NOMO-1 treated with DMSO at 0.1 percent for 48 hours (cell line): ENCODE results near the gene LDLRAP1.

Experiments used
- DNase-seq: peaks from one replicate; lab custom pipeline; 2025; ENCODE audit not compliant: unreplicated experiment; lab: John Stamatoyannopoulos, UW

The LDLRAP1 gene

DNA sequence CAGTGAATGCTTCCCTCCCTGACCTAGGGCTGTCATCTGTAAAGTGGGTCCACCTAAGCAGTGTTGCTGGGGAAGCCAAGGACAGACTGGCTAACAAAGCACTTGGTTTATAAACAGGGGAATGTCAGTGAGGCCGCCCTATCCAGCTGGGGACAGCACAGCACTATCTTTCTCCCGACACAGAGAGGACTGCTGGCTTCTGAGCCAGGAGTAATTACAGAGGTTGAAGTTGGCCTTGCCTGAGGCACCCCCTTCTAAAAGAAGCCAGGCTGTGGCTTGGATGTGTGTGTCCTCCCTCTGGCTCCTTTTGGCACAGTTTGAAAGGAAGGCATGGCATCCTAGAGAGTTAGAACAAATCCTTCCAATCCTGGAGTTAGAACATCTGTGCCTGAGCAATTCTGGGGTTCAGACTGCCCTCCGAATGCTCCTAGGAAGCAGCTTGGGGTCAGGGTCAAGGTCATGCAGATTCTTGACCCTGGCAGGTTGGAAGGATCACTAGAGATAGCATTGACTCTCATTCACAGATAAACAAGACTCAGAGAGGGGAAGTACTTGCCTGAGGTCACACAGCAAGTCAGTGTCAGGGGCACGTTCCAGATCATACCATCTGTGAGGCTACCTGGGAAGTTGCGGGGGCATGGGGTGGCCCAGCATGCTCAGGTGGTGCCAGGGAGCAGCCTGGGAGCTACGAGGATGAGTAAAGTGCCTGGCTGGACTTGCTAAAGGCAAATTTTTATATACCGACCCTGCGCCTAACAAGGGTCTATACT lies 1.3 kb upstream of the LDLRAP1 start:
- DNase-seq: no peak

DNA sequence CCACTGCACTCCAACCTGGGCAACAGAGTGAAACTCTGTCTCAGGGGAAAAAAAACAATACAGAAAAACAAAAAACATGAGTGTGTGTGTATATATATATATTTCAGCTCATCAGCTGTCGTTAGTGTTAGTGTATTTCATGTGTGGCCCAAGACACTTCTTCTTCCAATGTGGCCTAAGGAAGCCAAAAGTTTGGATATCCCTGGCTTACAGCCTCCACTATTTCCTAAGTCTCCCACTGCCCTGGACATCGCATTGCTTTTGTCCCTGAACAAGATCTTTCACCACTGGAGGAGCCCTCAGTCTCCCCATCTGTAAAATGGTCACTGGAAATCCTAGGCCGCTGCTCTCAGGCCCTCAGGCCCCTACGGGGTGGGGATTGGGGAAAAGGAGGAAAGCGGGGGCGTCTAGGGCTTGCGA lies 391 bp upstream of the LDLRAP1 start:
- DNase-seq: no peak

DNA sequence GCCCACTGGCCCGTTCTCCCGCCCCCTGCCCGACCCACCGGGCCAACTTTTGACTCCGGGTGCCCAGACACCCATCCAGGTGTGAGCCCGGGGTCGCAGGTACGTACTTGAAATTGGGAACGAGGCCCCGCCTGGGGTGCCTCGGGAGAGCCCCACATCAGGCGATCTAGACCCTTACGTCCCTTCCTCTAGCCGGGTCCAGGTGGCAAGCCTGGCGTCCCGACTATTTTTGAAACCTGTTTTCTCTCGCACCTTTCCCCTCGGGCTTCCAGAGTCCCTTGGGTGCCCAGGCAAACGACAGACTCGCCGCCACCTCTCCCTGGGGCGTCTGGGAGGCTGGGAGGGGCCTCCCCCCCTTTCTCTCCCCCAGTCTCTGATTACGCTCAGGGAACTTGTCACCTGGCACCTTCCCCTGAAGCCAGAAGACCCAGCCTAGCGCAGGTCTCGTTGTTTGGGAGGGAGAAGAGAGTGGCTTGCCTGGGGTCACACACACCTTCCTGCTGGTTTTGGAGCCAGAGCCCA lies 898 bp downstream of the LDLRAP1 start:
- no peak for DNase-seq

DNA sequence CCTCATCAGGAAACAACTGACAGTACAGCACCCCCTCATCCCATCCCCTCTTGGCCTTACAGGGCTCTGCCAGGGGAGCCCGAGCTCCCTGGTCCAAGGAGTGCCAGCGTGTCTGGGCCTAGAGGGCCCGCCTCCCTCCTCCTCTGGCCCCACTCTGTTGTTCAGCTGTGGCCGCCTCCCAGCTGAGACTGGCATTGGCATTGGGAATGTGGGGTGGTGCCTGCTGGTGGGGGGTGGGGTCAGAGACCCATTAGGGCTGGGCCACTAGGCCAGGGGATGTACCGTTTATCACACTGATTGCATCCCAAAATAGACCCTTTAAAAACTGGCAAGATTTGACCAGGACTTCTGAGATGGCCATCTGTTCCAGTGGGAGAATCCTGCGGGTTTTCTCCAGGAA lies 1.4 kb downstream of the LDLRAP1 start:
- DNase-seq: no peak

DNA sequence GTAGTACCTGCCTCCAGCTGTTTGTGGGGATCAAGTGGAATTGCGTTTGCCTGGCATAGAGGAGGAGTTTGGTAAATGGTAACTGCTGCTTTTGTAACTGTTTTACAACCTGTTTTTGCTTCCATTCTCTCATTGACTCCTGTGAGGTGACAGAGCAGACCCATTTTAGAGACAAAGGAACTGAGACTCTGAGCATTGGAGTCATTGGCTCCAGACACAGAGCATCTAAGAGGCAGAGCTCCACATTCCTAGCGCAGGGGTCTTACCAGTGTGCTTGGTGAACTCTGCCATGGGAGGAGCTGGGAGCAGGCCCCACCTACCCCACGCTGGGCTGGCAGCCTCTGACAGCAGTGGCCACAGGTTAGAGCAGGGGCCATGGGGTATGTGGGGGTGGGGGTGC lies 2.4 kb downstream of the LDLRAP1 start:
- DNase-seq: no peak

DNA sequence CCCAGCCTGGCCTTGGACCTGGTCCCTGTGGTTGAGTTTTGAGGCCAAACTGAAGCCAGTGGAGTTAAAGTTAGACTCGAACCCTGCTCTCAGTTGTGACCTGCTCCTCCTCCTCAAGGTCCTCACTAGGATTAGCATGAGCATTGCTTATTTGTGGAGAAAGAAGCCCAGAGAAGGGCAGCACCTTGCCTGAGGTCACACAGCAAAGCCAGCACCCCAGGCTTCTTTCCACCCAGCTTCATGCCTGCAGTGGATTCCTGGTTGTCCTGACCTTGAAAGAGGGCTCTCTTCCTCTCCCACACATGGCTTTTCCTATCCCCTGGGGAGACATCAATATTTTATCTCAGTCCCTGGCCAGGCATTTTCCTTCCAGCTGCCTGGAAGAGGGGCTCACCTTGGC lies 2.8 kb downstream of the LDLRAP1 start:
- DNase-seq: no peak

DNA sequence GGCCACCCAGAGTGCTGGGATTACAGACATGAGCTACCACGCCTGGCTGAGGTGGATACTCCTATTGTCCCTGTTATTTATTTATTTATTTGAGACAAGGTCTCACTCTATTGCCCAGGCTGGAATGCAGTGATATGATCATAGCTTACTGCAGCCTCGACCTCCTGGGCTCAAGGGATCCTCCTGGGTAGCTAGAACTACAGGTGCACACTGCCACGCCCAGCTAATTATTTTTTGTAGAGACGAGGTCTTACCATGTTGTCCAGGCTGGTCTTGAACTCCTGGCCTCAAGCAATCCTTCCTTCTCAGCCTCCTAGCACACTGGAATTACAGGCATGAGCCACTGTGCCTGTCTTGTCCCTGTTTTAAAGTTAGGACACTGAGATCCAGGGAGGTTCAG lies 5.2 kb downstream of the LDLRAP1 start:
- no peak for DNase-seq

DNA sequence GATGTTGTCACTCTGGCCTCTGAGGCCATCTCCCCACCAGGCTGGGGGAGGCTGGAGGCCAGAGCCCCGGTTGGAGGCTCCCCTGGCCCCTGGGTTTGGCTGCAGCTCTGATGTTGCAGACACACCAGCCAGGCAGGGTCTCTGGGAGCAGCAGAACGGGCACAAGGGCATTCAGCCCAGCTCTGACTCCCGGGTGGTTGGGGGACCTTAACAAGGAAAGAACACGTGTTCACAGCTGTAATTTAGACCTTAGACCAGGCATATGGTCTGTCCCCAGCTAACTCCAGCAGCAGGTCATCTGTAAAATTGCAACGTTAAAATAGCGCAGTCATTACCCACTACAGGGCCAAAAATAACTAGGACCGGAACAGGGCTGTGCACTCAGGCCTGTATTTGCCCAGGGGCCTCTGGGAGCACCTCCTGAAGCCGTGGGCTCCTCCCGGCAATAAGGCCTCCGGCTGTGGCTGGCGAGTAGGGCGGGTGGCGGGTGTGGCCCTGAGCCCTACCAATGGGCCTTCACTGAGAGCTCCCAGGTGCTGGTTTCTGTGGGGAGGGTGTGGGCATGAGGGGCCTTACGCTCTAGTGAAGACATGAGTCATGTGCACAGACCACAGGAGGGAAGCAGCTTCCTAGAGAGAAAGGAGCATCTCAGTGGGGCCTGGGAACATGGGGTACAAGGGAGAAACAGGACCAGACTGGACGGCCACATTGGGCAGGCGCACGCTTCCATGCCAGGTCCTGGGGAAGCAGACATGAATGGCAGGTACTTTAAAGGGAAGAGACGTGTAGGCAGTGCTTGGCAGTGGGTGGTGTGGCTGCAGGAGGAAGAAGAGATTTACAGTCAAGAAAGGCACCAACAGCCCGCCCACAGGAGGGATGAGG lies 6.1 kb downstream of the LDLRAP1 start:
- DNase-seq: peak; percentile 99

DNA sequence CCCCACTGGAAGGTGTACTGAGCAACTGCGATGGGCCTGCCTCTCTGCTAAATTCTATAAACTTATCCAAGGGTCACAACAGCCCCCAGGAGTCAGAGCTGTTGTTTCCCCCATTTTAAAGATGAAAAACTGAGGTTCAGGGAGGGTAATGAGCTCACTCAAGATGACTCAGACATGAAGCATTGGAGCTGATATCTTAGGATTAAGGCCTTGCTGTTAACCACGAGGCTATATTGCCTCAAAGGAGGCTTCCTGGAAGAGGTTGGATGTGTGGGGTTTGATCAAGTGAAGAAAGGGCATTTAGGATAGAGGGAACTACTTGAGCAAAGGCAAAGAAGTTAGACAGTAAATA lies 6.7 kb downstream of the LDLRAP1 start:
- no peak for DNase-seq

DNA sequence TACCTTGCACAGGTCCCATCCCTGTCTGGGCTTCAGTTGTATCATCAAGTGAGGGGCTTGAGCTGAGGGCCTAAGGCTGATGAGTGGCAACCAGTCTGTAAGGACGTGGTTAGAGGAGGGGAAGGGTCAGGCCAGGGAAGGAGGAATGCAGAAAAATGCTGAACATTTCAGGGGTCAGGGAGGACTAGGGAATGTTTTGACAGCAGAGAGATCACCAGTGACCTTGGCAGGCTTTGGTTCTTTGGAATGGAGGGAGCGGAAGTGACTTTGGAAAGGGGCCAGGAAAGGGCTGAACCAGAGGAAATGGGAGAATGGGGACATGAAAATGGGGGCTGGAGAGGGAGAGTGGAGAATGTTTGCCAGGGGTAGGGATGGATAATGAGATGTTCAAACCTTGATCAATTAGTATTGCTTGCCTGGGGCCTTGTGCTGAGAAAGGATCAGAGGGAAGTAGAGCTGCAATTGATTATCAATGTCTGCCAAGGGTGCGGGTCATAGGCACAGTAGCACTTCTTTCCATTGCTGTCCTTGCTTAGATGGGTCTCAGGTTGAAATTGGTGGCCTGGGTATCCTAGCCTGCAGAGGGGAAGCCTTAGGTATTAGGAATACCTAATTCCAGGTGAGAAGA lies 7.4 kb downstream of the LDLRAP1 start:
- no peak for DNase-seq

DNA sequence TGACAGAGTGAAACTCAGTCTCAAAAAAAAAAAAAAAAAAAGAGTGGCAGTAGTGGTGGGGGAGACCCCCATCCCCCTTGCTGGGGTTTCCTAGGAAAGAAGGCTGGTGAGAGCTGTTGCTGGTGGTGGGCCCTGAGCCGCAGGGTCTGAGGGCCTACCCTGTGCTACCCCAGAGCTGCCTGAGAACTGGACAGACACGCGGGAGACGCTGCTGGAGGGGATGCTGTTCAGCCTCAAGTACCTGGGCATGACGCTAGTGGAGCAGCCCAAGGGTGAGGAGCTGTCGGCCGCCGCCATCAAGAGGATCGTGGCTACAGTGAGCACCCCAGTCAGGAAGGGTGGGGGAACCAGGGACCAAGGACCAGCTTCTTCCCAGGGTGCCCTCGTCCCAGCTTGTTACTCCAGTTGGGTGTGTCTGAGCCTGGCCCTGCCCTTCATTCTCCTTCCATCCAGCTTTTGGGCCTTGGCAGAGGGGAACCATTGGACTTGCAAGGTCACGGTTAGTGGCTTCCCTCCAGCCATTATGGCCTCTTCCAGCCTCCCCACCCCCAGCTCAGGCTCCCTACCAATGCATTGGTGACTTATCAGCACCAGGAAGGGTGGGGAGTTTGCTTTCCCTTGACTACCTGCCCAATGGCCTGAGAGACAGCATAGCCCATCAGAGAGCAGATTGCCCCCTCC lies 10.5 kb downstream of the LDLRAP1 start:
- DNase-seq: no peak

DNA sequence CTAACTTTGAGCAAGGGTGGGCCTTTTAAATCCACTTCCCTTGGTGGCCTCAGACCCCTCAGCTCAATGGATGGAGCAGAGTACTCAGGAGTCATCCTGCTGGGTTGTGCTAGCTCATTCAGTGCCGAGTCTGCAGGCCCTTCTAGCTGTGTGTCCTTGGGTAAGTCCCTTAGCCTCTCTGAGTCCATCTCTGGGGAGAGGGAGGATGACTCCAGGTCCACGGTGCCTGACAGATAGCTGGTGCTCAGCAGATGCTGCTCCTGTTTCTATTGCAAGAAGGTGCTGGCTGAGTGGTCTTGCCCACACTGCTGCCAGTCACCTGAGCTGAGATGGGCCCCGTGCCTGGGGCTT lies 11.0 kb downstream of the LDLRAP1 start:
- no peak for DNase-seq

DNA sequence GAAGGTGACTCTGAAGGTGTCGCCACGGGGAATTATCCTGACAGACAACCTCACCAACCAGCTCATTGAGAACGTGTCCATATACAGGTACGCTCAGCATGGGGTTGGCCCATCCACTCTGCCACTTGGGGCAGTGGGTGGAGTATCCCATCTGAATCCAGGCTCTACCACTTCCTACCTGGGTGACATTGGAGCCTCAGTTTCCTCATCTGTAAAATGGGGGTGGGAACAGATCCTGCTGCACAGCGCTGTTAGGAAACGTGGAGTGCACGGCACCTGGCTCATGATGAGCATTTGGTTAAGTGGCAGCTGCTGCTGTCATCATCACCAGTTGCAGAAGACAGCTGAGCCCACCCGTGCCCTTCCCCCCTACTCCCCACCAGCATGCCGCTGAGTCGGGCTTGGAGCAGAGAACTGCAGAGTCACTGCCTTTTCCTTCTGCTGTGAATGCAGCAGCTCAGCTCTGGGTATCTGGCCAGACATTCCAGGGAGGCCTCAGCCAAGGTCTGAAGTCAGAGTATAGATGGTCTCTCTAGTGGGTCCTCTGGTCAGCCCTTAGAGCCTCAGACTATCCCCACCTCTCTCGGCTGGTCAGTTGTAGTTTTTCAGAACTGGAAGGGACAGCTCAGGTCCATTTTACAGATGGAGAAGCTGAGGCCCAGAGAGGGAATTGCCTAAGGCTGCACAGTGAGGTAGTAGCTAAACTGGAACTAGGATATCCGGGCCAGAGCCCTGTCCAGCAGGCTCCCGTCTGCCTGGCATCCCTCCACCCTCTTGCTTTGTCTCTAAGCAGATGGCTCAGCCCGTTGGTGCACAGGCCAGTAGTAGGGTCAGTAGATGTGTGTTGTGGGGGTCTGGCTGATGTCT lies 11.7 kb downstream of the LDLRAP1 start:
- DNase-seq: no peak

DNA sequence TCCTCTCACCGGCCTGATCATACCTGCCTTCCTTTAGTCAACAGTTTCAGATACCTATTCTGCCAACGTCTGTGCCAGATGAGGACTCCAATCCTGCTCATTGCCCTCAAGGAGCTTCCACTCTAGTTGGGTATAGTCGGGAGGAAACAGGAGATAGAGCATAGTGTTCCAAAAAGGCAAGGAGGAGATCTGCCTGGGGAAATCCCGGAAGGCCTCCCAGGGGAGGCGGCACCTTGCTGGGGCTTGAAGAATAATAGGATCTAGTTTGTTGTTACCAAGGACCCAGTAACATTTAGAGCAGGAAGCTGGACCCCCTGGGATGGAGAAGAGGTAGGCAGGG lies 12.3 kb downstream of the LDLRAP1 start:
- DNase-seq: no peak

DNA sequence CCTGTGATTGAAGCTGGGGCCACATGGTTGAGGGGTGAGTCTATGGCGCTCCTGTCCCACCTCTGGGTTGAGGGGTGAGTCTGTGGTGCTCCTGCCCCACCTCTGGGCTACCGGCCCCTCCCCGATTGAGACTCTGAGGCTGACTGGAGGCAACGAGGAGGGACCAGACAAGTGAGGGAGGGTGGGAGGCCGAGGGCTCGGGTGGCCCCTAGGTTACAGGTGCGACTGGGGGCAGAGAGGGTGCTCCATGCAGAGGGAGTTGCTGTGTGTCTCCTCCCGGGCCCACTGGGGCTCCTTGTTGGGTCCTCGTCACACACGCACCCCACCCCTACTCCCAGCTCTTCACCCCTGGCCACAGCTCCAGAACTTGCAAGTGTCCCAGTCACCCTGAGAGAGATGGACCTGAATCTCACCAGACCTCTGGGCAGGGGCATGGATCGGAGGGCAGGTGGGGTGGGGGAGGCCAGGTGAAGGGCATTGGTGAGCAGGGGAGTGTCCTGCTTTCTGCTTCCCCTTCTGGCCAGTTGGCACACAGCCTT lies 12.8 kb downstream of the LDLRAP1 start:
- no peak for DNase-seq

DNA sequence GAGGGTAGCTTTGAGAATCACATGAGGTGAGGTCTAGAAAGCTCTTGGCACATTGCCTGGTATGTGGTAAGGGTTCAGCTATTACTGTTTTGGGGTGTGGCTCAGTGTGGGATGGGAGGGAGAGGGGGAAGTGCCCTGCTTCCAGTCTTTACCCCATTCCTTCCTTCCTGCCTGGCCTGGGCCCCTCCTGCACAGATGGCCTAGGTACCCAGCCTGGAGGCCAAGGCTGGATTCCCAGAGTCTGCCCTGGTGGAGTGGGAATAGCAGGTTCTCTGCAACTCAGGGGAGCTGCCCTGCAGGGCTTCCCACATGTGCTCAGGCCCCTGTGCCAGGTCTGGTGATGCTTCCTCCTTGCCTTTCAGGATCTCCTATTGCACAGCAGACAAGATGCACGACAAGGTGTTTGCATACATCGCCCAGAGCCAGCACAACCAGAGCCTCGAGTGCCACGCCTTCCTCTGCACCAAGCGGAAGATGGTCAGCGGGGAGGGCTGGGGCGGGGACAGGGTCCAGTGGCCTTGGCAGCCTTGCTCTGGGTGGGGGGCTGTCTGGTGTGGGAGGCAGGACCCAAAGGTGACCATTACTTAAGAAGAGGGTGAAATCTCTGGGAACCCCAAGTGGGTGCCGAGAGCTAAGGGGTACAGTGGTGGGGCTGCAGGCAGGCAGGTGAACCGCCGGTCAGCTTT lies 13.5 kb downstream of the LDLRAP1 start:
- peak; percentile 77 for DNase-seq

DNA sequence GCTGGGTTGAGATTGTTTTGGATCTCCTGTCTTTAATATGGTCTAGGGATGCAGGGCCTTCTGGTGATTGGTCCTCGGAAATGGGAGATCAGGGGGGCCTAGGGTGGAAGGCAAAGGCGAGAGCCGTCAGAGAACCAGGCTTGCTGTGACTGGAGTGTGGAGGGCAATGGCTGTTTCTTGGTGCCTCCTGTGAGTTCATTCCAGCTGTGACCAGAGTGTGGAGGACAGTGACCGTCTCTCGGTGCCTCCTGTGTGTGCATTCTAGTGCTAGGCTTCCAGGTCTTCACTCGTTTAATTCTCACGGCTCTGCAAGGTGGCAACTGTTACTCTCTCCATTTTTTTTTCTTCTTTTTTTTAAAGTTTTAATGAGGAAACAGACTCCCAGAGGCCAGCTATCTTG lies 14.1 kb downstream of the LDLRAP1 start:
- DNase-seq: no peak

DNA sequence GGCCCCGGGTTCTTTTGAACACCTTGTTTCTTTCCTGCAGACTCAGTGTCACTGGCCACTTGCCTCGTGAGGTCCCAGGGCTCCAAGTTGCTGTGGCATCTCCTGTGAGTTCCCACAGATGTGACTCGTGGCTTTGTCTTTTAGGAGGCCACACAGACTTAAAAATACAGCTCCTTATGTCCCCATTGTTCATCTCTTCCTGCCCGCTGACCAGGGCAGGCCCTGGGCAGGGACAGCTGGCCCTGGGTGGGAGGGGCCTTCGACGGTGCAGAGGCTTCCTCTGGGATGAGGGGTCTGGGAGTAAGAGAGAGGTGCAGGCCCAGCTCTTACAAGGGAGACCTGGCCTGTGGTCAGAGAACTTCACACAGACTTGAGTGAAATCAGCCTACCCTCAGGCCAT lies 15.6 kb downstream of the LDLRAP1 start:
- DNase-seq: no peak

DNA sequence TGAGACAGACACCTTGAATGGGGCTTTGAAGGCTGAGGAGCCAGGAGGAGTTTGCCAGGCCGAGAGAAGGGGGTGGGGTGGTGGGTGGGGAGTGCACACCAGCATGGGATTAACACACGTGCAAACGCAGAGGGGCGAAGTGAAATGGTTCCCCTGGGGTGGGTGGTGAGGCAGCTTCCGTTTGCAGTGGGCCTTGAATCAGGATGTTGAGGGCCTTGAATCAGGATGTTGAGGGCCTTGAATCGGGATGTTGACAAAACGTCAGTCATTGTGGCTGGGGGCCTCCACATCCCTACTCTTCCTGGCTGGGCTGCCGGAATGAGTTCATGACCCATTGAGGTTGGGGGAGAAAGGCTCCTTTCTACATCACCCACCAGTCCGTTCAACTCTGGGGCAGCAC lies 16.6 kb downstream of the LDLRAP1 start:
- no peak for DNase-seq

DNA sequence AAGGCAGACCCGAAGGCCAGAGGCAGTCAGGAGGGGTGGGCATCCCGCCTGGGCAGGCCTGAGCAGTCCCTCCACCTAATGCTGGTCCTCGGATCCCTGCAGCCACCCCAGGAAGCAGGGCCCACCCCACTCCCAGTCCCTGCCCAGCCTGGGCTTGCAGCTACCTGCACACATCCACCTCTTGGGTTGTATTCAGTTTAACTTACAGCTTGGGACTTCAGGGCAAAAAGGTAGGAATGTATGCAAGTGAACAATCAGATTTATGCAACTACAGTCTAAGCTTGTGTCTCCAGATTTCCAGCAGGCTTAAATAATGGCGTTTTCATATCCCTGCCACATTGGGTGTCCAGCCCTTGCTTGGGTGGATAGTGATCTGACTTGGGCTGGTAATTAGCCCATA lies 17.4 kb downstream of the LDLRAP1 start:
- no peak for DNase-seq
